ENCODE measurements around the gene MAT2A.
A peak's percentile ranks its signal among the peaks of the same experiment; 100 is the strongest.
"Not testable (repeated sequence)": the region's sequence is repeated elsewhere in the genome, so short reads cannot be mapped to it uniquely, and the experiment has no call there.

MAT2A gene

GRCh38 chr2:85579266-85579935 is 40.4 kb downstream of the MAT2A start:
- DNase-seq (ENCODE audit: low spot score): no peak

GRCh38 chr2:85580206-85580605 is 41.2 kb downstream of the MAT2A start:
- no peak for DNase-seq (ENCODE audit: low spot score)

GRCh38 chr2:85582492-85582891 is 43.5 kb downstream of the MAT2A start:
- peak; percentile 79 for DNase-seq (ENCODE audit: low spot score)

GRCh38 chr2:85583667-85584353 is 44.8 kb downstream of the MAT2A start:
- DNase-seq (ENCODE audit: low spot score): no peak

- no peak for DNase-seq (ENCODE audit: low spot score)
These were observed 45.4 kb downstream of the MAT2A start, which contains the start of gene VAMP5 for GRCh38 chr2:85584354-85584856. VAMP5 (plus strand) TSS chr2:85584431; CDS start chr2:85584491, 60 bp downstream.

- no peak for DNase-seq (ENCODE audit: low spot score)
These were observed 46.2 kb downstream of the MAT2A start for GRCh38 chr2:85584857-85585780.

- no peak for DNase-seq (ENCODE audit: low spot score)
These were observed 46.8 kb downstream of the MAT2A start for GRCh38 chr2:85585781-85586105.

- no peak for DNase-seq (ENCODE audit: low spot score)
These were observed 49.3 kb downstream of the MAT2A start for GRCh38 chr2:85588236-85588635.

- no peak for DNase-seq (ENCODE audit: low spot score)
These were observed 49.7 kb downstream of the MAT2A start for GRCh38 chr2:85588645-85589044.

GRCh38 chr2:85589181-85589580 is 50.2 kb downstream of the MAT2A start:
- no peak for DNase-seq (ENCODE audit: low spot score)

- no peak for DNase-seq (ENCODE audit: low spot score)
These were observed 51.2 kb downstream of the MAT2A start for GRCh38 chr2:85589982-85590791.

- DNase-seq (ENCODE audit: low spot score): no peak
These were observed 52.0 kb downstream of the MAT2A start for GRCh38 chr2:85590950-85591349.

- DNase-seq (ENCODE audit: low spot score): no peak
These were observed 52.6 kb downstream of the MAT2A start for GRCh38 chr2:85591563-85591962.

- DNase-seq (ENCODE audit: low spot score): not testable (repeated sequence)
These were observed 53.3 kb downstream of the MAT2A start for GRCh38 chr2:85592299-85592698.

- DNase-seq (ENCODE audit: low spot score): no peak
These were observed 54.1 kb downstream of the MAT2A start for GRCh38 chr2:85593023-85593422.
